HG03135 (cell line): ENCODE data around the gene PPP1R12C.
"Not testable (repeated sequence)": the region's sequence is repeated elsewhere in the genome, so short reads cannot be mapped to it uniquely, and the experiment has no call there.

Experiments
- ATAC-seq: cut with Tn5 transposase; IDR thresholded peaks from one replicate; pipeline ENCODE4 v1.9.1; 2021; ENCODE audit warnings: mild to moderate bottlenecking, moderate library complexity; ENCODE audit not compliant: unreplicated experiment

The PPP1R12C gene

GRCh38 chr19:55116859-55117662, at the start of gene PPP1R12C:
Gene PPP1R12C, minus strand, starts transcription at chr19:55117637. Its CDS starts 94 bp downstream, at chr19:55117543.
- peak; percentile 2 for ATAC-seq

- ATAC-seq: peak; percentile 74
Measured at GRCh38 chr19:55166530-55167268, 49.3 kb upstream of the PPP1R12C start, which contains the start of gene DNAAF3. Gene DNAAF3, minus strand, starts transcription at chr19:55166613. Its CDS starts 200 bp downstream, at chr19:55166413.

- ATAC-seq: peak; percentile 13
Measured at GRCh38 chr19:55165952-55166529, 48.6 kb upstream of the PPP1R12C start.

- no peak for ATAC-seq
Measured at GRCh38 chr19:55161571-55162322, 44.3 kb upstream of the PPP1R12C start.

GRCh38 chr19:55160986-55161365, 43.5 kb upstream of the PPP1R12C start:
- no peak for ATAC-seq

GRCh38 chr19:55160128-55160985, 42.9 kb upstream of the PPP1R12C start:
- ATAC-seq: peak; percentile 59

- ATAC-seq: no peak
Measured at GRCh38 chr19:55158848-55159749, 41.7 kb upstream of the PPP1R12C start.

- no peak for ATAC-seq
Measured at GRCh38 chr19:55158423-55158822, 41.0 kb upstream of the PPP1R12C start.

GRCh38 chr19:55157064-55157908, 39.8 kb upstream of the PPP1R12C start, which contains the start of gene TNNI3:
Gene TNNI3, minus strand, starts transcription at chr19:55157732. Its CDS starts 143 bp downstream, at chr19:55157589.
- no peak for ATAC-seq

GRCh38 chr19:55156202-55157063, 39.0 kb upstream of the PPP1R12C start:
- ATAC-seq: no peak

GRCh38 chr19:55155784-55156183, 38.3 kb upstream of the PPP1R12C start:
- ATAC-seq: not testable (repeated sequence)

GRCh38 chr19:55153652-55154264, 36.3 kb upstream of the PPP1R12C start:
- ATAC-seq: no peak

GRCh38 chr19:55152017-55152416, 34.6 kb upstream of the PPP1R12C start:
- no peak for ATAC-seq

- ATAC-seq: no peak
Measured at GRCh38 chr19:55149078-55150003, 31.9 kb upstream of the PPP1R12C start, which contains the start of gene TNNT1. Gene TNNT1, minus strand, starts transcription at chr19:55149206. Its CDS starts 2,049 bp downstream, at chr19:55147157.

- ATAC-seq: no peak
Measured at GRCh38 chr19:55147545-55148251, 30.3 kb upstream of the PPP1R12C start.
